B cell (primary cell): ENCODE data around the gene C14orf180. TPM values are rescaled to one million over a fixed set of nuclear protein-coding genes. Genes with fewer than 3 reads are reported as not detected.

ENCODE experiments used
- ATAC-seq: fragments of 200-7000 bp; cut with Tn5 transposase; one replicate; pipeline ENCODE4 v1.10.0; 2021; ENCODE audit warnings: low read depth, mild to moderate bottlenecking, moderate number of reproducible peaks, moderate library complexity
- CTCF ChIA-PET: fragments of 350-600 bp; sonication (Branson Sonifier 250); formaldehyde crosslinking; loops from one replicate; lab custom pipeline; 2021; ENCODE audit warnings: antibody characterized with exemption, inconsistent platforms; lab: Charles Lee
- POLR2A ChIA-PET: fragments of 350-600 bp; sonication (Branson Sonifier 250); formaldehyde crosslinking; loops from one replicate; lab custom pipeline; 2021; ENCODE audit warnings: antibody characterized with exemption; lab: Charles Lee
- DNase-seq: peaks from one replicate; pipeline ENCODE4 v3.0.0; 2013
- H2AFZ ChIP-seq: 2 replicates; pipeline ENCODE4 v1.6.1; 2012; ENCODE audit warnings: mild to moderate bottlenecking, low read depth, low read length; ENCODE audit not compliant: insufficient read depth, poor library complexity, severe bottlenecking
- H3K27ac ChIP-seq, 2 donors: 1 replicate in 1 of 2; 2 replicates in 1 of 2; pipeline ENCODE4 v1.5.1; 2012 to 2013; ENCODE audit warnings: low read length in 2 of 2, mild to moderate bottlenecking in 2 of 2, moderate library complexity in 1 of 2
- H3K27me3 ChIP-seq, 4 experiments: fragments of 200-600 bp in 1 of 4; sonication (generic) in 1 of 4; replicated peaks in 1 of 4; 1 replicate in 2 of 4; 2 replicates in 2 of 4; pipeline versions ENCODE4 v1.6.1 to v1.7.0; 2013 to 2016; ENCODE audit warnings: low read length in 3 of 4, mild to moderate bottlenecking in 2 of 4, mixed read lengths in 1 of 4, moderate library complexity in 1 of 4; ENCODE audit not compliant: insufficient read depth in 4 of 4, control insufficient read depth in 3 of 4; ENCODE audit errors: control extremely low read depth in 1 of 4
- H3K36me3 ChIP-seq, 2 experiments: replicated peaks in 1 of 2; 1 replicate in 1 of 2; 2 replicates in 1 of 2; pipeline versions ENCODE4 v1.6.1 to v1.7.1; 2013; ENCODE audit warnings: low read length in 1 of 2; ENCODE audit not compliant: insufficient read depth in 2 of 2, control insufficient read depth in 1 of 2; ENCODE audit errors: control extremely low read depth in 1 of 2, extremely low read depth in 1 of 2
- H3K4me1 ChIP-seq, 2 donors: fragments of 200-600 bp in 1 of 2; sonication (generic) in 1 of 2; 1 replicate in 1 of 2; 2 replicates in 1 of 2; pipeline versions ENCODE4 v1.5.1 to v1.6.1; 2013 to 2017; ENCODE audit warnings: low read length in 2 of 2; ENCODE audit not compliant: control insufficient read depth in 2 of 2, insufficient read depth in 2 of 2
- H3K4me2 ChIP-seq: replicated peaks from 2 replicates; pipeline ENCODE3; 2012; ENCODE audit warnings: mild to moderate bottlenecking, low read depth, low read length; ENCODE audit not compliant: poor library complexity, severe bottlenecking
- H3K4me3 ChIP-seq, 5 experiments: fragments of 200-600 bp in 1 of 5; sonication (generic) in 1 of 5; 1 replicate in 3 of 5; 2 replicates in 2 of 5; pipeline versions ENCODE4 v1.5.1 to v1.7.0; 2011 to 2016; ENCODE audit warnings: low read length in 4 of 5, mild to moderate bottlenecking in 4 of 5, low read depth in 2 of 5, control low read depth in 1 of 5, moderate library complexity in 1 of 5; ENCODE audit not compliant: insufficient read depth in 1 of 5; ENCODE audit errors: control extremely low read depth in 1 of 5, extremely low read depth in 1 of 5
- H3K79me2 ChIP-seq: fragments of 200-600 bp; sonication (generic); one replicate; pipeline ENCODE4 v1.6.0; 2016; ENCODE audit warnings: low read length; ENCODE audit not compliant: control insufficient read depth, insufficient read depth
- H3K9ac ChIP-seq: fragments of 200-600 bp; sonication (generic); 2 replicates; pipeline ENCODE4 v1.6.1; 2017; ENCODE audit warnings: mild to moderate bottlenecking, low read length, moderate library complexity
- H3K9me3 ChIP-seq, 3 donors: one replicate each; pipeline versions ENCODE4 v1.6.1 to v1.7.1; 2013; ENCODE audit warnings: low read length in 2 of 3; ENCODE audit not compliant: control insufficient read depth in 2 of 3, insufficient read depth in 1 of 3; ENCODE audit errors: control extremely low read depth in 1 of 3
- H4K20me1 ChIP-seq: 2 replicates; pipeline ENCODE4 v1.6.0; 2012; ENCODE audit warnings: mild to moderate bottlenecking, low read length; ENCODE audit not compliant: insufficient read depth, control insufficient read depth, poor library complexity, severe bottlenecking
- H3K27ac Mint-ChIP-seq: one replicate; pipeline ENCODE4 v1.8.0; 2021; ENCODE audit warnings: mixed read lengths
- H3K27me3 Mint-ChIP-seq: one replicate; pipeline ENCODE4 v1.8.0; 2021; ENCODE audit warnings: mixed read lengths
- H3K4me1 Mint-ChIP-seq: one replicate; pipeline ENCODE4 v1.8.0; 2021; ENCODE audit warnings: mixed read lengths
- H3K4me3 Mint-ChIP-seq: one replicate; pipeline ENCODE4 v1.8.0; 2021; ENCODE audit warnings: mixed read lengths
- H3K9me3 Mint-ChIP-seq: one replicate; pipeline ENCODE4 v1.8.0; 2022; ENCODE audit warnings: mixed read lengths; ENCODE audit not compliant: insufficient read depth
- EZH2 ChIP-seq: IDR thresholded peaks from 2 replicates; pipeline ENCODE4 v1.6.1; 2012; ENCODE audit warnings: borderline replicate concordance, low read depth, mild to moderate bottlenecking, moderate library complexity, low read length; ENCODE audit not compliant: insufficient read depth, poor library complexity, severe bottlenecking
- WGBS: methylation state at CpG from one replicate; pipeline ENCODE4 v1.1.5; 2013; ENCODE audit warnings: missing lambda C conversion rate; ENCODE audit not compliant: insufficient coverage; 5-methylcytosine and 5-hydroxymethylcytosine counted together
- intact Hi-C: fragments of 100-400 bp; cut with micrococcal nuclease; formaldehyde crosslinking; loops from one replicate; pipeline ENCODE4 v1.10.0; 2022
- polyA plus RNA-seq: library from polyadenylated mRNA; depleted of rRNA; stranded (reverse); fragments of >200 nt; gene quantifications from 2 replicates; pipeline ENCODE4 v1.2.3, GENCODE V29; 2012
- total RNA-seq, 2 donors: library from RNA; stranded (reverse); fragments of 120-200 nt in 1 of 2; gene quantifications; 1 replicate in 1 of 2; 2 replicates in 1 of 2; pipeline versions ENCODE4 v1.2.3 to v1.2.4, GENCODE V29; 2013 to 2022
- TF ChIP-seq, protein P1 (sequence below): fragments of 200-600 bp; IDR thresholded peaks from one replicate; pipeline ENCODE4 v1.8.0; 2022; ENCODE audit warnings: antibody characterized with exemption, mild to moderate bottlenecking

Gene C14orf180
- total and polyA plus RNA-seq, 2 donors (not counting 1 experiment from before 2014, with no cell fraction given) = not detected

GRCh38 chr14:104564744-104565679 lies 14.6 kb upstream of the C14orf180 start:
- WGBS = 78% methylated on average over 29 of the region's 30 CpGs
- no peak overlapping the region for H2AFZ ChIP-seq
- intact Hi-C loops = no loop called here
- no peak overlapping the region for H3K4me3 Mint-ChIP-seq
- H3K9me3 Mint-ChIP-seq = no peaks in the 10 kb centered on the region
- DNase-seq = no peak
- H3K9ac ChIP-seq = no peak overlapping the region
- H3K27me3 Mint-ChIP-seq = peaks cover 26% of the 10 kb centered on the region
- no peak overlapping the region for H3K27ac Mint-ChIP-seq
- H3K4me3 ChIP-seq = no peak overlapping the region
- H3K27me3 ChIP-seq = peaks cover 0 to 32% (median 10%) of the 10 kb centered on the region in 4 experiments
- no peak overlapping the region for H3K4me2 ChIP-seq
- ATAC-seq = no peak
- POLR2A ChIA-PET = no interaction called here
- CTCF ChIA-PET = interaction anchor here (0.6 to 2.8 kb wide), 7 partner anchors 10 to 756 kb away, joined by 3 to 13 read pairs (median 3); no protein-coding TSS in a partner anchor
- no peaks in the 10 kb centered on the region for H4K20me1 ChIP-seq
- no peak for TF ChIP-seq EZH2
- TF ChIP-seq, protein P1, sequence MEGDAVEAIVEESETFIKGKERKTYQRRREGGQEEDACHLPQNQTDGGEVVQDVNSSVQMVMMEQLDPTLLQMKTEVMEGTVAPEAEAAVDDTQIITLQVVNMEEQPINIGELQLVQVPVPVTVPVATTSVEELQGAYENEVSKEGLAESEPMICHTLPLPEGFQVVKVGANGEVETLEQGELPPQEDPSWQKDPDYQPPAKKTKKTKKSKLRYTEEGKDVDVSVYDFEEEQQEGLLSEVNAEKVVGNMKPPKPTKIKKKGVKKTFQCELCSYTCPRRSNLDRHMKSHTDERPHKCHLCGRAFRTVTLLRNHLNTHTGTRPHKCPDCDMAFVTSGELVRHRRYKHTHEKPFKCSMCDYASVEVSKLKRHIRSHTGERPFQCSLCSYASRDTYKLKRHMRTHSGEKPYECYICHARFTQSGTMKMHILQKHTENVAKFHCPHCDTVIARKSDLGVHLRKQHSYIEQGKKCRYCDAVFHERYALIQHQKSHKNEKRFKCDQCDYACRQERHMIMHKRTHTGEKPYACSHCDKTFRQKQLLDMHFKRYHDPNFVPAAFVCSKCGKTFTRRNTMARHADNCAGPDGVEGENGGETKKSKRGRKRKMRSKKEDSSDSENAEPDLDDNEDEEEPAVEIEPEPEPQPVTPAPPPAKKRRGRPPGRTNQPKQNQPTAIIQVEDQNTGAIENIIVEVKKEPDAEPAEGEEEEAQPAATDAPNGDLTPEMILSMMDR = no peak
- H3K4me1 Mint-ChIP-seq = peaks cover 7% of the 10 kb centered on the region
- peaks cover 0 to 7% (median 0%) of the 10 kb centered on the region in 3 donors for H3K9me3 ChIP-seq
- H3K36me3 ChIP-seq = no peaks in the 10 kb centered on the region
- no peak overlapping the region for H3K27ac ChIP-seq
- peaks cover 11 to 12% of the 10 kb centered on the region in 2 donors for H3K4me1 ChIP-seq
- no peaks in the 10 kb centered on the region for H3K79me2 ChIP-seq
